Transverse colon (tissue), 4 donors: ENCODE measurements around the gene OMD.

ENCODE experiments used
- POLR2A ChIP-seq: fragments of 450-650 bp; IDR thresholded peaks from one replicate; pipeline ENCODE4 v1.6.1; 2016; ENCODE audit warnings: antibody characterized with exemption, mild to moderate bottlenecking, moderate library complexity
- POLR2AphosphoS5 ChIP-seq, 3 donors: sonication (generic); formaldehyde crosslinking; IDR thresholded peaks; one replicate each; pipeline ENCODE4 v1.6.1; 2016; ENCODE audit warnings: antibody characterized with exemption in 3 of 3
- TF ChIP-seq, protein P1 (sequence below), 5 experiments: fragments of 200-600 bp in 3 of 5; fragments of 450-650 bp in 2 of 5; sonication (generic) in 3 of 5; IDR thresholded peaks; 1 replicate in 2 of 5; 2 replicates in 3 of 5; pipeline ENCODE4 v1.5.1; 2016 to 2017; ENCODE audit warnings: antibody characterized with exemption in 5 of 5, inconsistent platforms in 3 of 5, mild to moderate bottlenecking in 2 of 5, moderate library complexity in 1 of 5

DNA sequence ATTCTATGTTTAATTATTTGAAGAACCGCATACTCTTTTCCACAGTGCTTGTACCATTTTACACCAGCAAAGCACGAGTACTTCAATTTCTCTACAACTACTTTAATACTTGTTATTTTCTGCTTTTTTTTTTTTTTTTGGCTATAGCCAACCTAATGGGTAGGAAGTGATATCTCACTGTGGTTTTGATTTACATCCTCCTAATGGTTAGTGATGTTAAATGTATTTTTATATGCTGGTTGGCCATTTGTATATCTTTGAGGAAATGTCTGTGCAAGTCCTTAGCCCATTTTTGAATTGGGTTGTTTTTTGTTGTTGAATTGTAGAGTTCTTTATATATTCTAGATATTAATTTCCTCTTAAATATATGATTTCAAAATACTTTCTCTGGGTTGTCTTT, 42.5 kb downstream of the OMD start:
- TF ChIP-seq, protein P1, sequence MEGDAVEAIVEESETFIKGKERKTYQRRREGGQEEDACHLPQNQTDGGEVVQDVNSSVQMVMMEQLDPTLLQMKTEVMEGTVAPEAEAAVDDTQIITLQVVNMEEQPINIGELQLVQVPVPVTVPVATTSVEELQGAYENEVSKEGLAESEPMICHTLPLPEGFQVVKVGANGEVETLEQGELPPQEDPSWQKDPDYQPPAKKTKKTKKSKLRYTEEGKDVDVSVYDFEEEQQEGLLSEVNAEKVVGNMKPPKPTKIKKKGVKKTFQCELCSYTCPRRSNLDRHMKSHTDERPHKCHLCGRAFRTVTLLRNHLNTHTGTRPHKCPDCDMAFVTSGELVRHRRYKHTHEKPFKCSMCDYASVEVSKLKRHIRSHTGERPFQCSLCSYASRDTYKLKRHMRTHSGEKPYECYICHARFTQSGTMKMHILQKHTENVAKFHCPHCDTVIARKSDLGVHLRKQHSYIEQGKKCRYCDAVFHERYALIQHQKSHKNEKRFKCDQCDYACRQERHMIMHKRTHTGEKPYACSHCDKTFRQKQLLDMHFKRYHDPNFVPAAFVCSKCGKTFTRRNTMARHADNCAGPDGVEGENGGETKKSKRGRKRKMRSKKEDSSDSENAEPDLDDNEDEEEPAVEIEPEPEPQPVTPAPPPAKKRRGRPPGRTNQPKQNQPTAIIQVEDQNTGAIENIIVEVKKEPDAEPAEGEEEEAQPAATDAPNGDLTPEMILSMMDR (IDR thresholded peaks at IDR 0.05) = no peak
- TF ChIP-seq POLR2A (no peak), POLR2AphosphoS5 (IDR thresholded peaks at IDR 0.05) (no peak)
